ENCODE results near the gene TBX3.
"Not testable (repeated sequence)": the region's sequence is repeated elsewhere in the genome, so short reads cannot be mapped to it uniquely, and the experiment has no call there.

Gene TBX3

DNA sequence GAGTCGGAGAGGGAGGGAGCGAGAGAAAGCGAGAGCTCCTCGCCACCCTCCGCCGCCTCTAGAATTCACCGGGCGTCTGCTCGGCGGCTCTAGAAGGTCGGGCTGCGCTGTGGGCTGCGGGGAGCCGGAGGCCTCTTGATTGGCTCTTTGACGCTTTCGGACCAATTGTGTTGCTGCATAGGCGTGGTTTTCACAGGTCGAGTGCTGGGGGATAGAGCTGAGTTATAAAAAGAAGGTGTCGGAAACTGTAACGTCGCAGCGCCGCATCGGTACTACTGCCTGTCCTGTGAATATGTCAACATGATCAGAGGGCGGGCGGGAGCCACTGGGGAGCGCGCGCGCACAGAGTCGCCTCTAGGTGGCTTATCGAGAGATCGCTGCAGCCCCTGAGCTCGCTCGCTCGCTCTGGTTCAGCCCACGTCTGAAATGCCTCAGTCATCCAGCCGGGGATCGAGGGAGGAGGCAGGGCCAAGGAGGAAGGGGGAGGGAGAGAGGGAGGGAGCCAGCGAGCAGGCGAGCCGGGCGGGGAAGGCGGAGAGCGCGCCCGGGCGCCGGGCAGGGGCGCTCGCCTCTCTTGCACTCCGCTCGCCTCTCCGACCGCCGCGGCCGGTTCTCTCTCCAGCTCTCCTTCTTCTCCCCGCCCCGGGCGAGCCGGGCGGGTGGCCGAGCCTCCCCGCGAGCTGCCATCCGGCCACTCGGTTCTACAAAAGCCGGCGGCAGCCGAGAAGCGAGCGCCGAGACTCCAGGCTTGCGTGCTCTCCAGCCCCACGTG is at the start of gene TBX3:
Gene TBX3, minus strand, starts transcription at position 78 of the 772 bp plus-strand sequence. CDS start 975 bp downstream, outside the sequence.
- DNase-seq (ENCODE audit: low spot score) = no peak

DNA sequence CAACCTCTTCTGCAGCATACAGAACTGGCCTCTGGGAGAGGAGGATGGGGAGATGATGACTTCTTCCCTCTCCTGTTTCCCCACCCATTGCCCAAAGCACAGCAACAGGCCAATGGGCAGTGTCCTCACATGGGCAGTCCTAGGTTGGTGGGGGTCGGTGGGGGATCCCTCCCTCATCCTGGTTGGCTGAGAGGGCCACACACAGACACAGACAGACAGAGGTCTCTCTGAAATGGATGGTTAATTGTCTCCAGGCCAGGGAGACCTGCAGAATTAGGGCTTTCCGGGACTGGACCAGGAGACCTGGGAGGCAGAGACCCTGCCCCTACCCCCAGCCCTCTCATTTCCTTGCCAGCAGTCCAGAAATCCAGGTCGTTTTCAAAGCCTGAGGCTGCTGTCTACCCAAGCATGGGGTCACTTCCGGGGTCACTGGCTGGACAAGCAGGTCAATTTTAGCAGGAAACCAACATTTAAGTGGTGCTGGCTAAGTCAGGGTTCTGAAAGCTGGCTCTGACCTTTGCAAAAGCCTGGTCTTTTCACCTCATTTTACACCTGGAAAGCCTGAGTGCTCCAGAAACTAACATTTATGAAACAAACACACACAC is 48.6 kb upstream of the TBX3 start:
- no peak for DNase-seq (ENCODE audit: low spot score)

DNA sequence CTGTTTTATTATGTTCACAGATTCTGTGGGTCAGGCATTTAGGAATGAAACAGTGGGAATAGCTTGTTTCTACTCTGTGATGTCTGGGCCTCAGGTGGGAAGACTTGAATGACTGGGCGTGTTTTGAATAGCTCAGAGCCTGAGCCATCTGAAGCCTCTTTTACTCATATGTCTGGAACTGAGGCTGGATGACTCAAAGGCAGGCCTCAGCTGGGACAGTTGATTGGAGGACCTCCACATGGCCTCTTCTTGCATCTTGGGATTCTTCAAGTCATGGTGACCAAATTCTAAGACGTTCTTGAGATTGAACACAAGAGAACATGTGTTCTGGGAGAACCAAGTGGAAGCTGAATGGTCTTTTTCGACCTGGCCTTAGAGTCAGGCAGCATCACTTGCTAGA is 45.8 kb upstream of the TBX3 start:
- DNase-seq (ENCODE audit: low spot score) = no peak

DNA sequence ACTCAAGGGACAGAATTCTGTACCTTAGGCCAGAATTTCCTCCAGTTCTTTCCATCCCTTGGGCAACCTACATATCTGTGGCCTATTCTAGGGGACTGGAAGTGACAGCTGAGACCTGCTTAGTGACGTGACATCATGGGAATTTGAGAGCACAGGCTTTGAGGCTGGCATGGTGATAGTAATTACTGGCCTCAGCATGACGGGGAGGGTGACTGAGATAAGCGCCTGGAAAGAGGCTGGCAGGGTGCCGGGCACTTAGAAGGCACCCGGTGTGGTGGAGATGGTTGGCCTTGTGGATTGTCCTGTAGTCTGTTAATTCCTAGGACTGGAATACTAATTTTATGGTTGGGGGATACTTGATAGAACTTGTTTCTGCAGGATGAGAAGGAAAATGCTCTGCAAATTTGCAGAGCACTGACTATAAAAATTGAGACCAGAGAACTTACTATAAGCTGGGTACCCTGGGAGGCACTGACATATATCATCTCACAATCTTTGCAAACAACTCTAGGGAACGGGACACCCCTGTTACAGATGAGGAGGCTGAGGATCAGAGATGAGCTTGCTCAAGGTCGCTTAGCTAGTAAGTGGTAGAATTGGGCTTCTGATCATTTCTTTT is 42.2 kb upstream of the TBX3 start:
- no peak for DNase-seq (ENCODE audit: low spot score)

DNA sequence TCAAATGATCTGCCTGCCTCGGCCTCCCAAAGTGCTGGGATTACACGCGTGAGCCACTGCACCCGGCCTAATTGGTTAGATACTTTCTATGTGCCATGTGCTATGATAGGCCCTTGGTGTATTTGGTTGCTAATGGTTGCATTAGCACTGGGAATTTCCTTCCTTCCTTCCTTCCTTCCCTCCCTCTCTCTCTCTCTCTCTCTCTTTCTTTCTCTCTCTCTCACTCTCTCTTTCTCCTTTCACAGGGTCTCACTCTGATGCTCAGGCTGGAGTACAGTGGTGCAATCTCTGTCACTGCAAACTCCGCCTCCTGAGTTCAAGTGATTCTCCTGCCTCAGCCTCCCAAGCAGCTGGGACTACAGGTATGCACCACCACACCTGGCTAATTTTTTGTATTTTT is 38.2 kb upstream of the TBX3 start:
- not testable (repeated sequence) for DNase-seq (ENCODE audit: low spot score)

DNA sequence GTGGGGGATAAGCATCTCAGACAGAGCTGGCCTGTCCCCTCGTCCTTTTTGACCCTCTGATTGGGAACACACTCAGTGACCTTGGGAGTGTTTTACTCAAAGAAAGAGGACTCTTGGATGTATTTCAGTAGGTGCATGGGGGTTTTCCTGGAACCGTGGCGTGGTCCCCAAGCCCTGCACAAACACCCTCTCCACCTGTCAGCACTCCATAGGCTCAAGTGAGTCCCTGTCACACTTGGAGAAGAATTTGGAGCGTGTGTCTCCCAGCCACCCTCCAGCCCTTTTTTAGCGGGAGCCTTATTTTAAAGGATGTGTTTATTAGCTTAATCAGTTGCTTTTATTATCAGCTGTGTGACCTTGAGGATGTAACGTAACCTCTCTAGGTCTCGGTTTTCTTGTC is 37.3 kb upstream of the TBX3 start:
- no peak for DNase-seq (ENCODE audit: low spot score)

DNA sequence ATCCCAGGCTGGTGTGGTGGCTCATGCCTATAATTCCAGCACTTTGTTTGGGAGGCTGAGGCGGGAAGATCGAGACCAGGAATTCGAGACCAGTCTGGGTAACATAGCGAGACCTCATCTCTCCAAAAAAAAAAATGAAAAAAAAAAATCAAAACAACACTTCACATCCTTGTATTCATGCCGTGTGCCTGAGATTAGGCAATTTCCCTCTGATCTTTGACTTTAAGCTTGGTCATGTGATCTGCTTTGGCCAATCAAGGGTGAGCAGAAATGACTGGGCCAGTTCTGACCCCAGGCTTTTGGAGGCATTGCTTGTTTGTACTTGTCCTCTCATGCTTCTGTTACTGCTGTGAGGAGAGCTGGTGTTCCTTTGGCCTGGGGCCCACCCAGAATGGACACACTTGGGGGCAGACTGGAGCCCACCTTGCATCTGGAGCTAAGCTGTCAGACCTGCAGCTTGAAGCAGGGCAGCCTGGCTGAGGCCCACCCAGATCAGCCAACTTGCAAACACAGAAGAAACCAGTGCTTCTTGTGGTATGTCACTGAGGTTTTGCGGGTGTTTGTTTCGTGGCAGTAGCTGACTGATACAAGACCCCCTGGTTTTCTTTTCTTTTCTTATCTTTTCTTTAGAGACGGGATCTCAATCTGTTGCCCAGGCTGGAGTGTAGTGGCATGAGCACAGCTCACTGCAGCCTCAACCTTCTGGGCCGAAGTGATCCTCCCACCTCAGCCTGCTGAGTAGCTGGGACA is 29.7 kb upstream of the TBX3 start:
- no peak for DNase-seq (ENCODE audit: low spot score)

DNA sequence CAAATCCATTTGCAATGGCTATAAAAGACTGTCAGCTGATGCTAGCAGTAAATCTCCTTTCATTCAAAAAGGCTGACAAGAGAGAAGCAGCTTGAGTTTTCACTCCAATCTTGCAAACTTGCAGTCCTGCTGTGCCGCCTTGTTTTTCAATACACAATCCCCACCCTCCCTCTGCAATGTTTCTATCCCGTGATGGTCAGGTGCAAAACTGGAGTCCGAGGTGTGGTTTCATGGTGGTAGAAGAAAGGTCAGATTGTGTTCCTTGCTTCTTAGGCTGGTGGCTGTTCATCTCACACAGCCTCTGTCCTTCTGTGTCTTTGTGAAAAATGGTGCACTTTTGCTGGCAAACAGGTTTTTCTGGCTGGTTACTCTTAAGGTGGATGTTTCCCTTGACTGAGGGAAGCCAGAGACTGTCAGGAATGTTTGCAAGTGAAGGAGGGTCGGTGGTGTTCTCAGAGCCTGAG is 27.7 kb upstream of the TBX3 start:
- DNase-seq (ENCODE audit: low spot score) = no peak

DNA sequence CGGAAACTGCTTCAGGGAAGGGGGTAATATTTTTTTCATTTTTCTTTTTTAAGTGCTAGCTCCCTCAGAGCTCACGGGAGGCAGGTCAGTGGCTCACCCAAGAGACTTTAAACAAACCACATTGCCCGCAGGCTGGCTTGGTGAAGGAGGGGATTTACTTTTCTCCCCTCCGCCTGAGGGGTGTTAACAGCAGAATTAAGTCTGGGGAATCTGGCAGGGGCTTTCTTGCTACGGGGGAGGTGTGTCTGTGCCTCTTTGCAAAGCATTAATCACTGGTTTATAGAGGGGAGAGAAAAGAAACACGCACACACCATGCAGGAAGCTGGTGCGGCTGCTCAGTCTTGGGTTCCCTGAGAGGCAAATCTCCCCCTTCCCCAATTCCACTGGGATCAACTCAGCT is 26.2 kb upstream of the TBX3 start:
- DNase-seq (ENCODE audit: low spot score) = no peak

DNA sequence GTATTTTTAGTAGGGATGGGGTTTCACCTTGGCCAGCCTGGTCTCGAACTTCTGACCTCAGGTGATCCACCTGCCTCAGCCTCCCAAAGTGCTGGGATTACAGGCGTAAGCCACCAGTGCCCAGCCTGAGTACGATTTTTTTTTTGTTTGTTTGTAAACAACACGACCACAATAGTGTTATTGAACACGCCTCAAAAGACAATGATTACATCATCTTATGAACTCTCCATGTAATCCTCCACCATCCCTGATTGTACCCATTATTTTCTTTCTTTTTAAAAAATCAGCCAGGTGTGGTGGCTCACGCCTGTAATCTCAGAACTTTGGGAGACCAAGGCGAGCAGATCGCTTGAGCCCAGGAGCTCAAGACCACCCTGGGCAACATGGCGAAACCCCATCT is 25.1 kb upstream of the TBX3 start:
- DNase-seq (ENCODE audit: low spot score) = no peak

DNA sequence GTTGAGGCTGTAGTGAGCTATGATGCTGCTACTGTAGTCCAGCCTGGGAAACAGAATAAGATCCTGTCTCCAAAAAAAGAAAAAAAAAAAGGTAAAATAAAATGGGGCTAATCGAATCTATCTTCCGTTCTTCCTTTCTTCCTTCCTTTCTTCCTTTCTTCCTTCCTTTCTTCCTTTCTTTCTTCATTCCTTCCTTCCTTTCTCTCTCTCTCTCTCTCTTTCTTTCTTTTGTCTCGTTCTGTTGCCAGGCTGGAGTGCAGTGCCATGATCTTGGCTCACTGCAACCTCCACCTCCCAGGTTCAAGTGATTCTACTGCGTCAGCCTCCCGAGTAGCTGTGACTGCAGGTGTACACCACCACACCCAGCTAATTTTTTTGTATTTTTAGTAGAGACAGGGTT is 24.6 kb upstream of the TBX3 start:
- DNase-seq (ENCODE audit: low spot score) = not testable (repeated sequence)

DNA sequence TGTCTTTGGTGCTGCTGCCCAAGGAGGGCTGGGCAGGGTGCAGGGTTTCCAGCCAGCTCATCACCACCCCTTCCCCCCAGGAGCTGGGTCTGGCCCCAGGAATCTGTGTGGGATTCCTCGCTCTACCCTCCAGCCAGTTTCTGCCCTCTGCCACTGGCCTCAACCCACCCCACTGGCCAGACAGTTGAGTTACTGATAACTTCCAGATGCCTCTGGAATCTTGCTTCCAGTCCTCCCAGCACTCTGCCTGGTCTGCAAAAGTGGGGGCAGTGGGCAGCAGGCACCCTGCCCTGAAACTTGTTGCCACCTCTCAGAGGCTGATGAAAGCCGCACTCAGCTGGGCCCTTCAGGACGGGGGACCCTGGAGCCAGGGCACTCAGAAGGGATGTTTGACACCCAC is 20.1 kb upstream of the TBX3 start:
- DNase-seq (ENCODE audit: low spot score) = no peak

DNA sequence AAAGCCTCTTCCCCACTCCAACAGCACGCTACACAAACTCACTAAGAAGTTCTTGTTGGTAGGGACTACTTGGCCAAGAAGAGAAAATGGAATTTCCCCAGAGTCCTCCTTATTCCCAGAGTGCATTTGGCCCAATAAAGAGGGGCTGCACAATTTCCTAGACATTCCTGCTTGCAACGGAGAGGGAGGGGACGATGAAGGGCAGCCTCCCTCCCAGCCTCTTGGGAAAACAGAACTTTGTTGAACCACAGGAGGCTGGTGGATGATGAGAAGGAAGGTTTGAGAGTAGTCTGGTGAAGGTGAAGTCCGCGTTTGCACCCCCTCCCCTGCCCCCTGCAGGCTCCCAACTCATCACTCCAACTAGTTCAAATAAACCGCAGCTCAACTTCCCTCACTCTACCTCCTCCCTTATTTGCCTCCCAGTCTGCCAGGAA is 19.1 kb upstream of the TBX3 start:
- no peak for DNase-seq (ENCODE audit: low spot score)

DNA sequence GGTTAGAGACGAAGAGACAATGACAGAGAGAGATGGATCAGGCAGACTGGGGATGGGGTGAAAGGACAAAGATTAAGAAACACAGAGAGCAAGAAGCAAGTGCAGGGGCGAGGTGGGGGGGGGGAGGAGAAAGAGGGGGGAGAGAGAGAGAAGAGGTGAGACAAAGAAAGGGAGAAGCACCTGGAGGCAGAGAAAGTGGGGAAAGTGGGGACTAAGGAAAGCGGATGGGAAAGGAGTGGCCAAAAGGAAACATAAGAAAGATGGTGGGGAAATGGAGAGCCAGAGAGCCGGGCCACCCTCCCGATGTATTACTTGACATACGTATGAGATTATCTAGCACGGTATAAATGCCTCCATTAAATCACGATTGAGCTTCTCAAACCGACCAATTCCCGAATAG is 18.5 kb upstream of the TBX3 start:
- no peak for DNase-seq (ENCODE audit: low spot score)

DNA sequence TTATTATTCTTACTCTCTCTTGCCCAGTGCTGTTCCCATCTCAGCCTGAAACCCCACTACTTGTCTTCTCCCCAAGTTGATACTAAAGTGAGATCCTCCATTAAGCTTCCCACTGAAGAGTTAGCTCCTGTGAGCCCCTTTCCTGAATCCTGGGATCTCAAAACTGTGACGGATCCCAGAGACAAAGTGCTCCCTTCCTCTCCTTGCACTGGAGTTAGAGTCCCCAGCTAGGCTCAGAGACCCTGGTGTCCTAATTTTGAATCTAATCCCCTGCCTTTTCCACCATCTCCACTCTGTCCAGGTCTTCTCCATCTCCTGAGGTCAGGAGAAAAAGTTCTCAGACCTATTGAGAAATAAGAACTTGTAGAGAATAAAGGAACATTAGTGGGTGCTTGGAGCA is 17.6 kb upstream of the TBX3 start:
- DNase-seq (ENCODE audit: low spot score) = no peak

DNA sequence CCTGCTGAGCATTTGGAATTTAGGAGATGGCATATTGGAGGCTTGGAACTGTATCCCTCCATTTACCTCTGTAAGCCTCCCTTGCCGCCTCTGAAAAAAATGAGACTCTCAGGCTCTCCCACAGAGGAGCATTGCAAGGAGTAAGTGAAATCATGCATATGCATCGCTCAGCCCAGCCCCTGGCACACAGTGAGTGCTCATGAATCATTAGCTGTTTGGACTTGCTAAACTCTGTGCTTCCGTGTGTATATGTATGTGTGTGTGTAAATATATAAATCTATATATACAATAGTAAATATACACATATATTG is 17.1 kb upstream of the TBX3 start:
- DNase-seq (ENCODE audit: low spot score) = no peak

DNA sequence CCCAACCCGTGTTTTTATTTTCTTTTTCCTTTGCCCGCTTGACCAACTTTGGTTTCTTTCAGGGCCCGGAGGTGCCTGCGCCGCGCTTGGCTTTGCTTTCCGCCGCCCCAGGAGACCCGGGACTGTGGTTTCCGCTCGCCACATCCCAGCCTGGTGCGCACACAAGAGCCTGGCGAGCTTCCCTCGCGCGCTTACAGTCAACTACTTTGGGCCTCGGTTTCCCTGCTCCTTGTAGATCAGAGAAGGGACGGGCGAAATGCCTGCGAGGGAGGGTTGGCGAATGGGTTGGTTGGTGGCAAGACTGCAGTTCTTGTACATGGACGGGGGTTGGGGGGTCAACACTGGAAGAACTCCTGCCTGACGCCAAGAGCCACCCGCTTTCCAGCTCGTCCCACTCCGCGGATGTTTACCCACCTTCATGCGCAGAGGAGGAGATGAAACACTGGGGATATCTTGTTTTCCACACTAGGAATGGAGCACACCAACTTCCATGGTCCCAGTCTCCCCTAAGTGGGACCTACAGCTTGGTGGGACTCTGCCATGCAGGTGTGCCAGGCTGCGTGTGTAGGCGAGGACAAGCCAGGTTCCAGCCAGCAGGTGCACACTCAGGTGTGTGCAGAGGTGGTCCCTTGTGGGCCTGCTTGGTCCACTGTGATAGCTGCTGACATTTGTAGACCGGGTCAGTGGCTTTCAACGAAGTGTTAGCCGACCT is 16.6 kb upstream of the TBX3 start:
- DNase-seq (ENCODE audit: low spot score) = no peak

DNA sequence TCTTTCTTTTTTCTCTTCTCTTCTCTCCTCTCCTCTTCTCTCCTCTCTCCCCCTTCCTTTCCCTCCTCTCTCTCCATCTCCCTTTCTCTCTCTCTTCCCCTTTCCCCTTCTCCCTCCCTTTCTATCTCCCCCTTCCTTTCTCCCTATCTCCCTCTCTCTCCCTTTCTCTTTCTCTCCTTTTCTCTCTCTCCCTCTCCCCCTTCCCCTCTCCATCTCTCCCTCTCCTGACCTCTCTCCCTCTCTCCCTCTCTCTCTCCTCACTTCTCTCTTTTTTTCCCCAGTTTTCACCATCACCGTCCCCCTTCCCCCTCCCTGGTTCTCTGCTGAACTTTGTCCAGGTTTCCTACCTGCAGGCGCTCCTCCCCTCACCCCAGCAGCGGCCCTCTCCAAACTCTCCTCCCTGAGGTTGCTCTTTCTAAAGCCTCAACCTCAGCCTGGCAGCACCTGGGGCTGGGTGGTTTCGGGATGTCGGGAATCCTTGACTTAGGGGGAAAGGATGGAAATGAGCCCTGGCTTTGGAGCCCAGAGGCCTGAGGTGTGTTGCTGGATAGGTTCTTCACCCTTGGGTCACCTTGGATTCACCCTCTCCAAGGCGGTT is 14.7 kb upstream of the TBX3 start:
- DNase-seq (ENCODE audit: low spot score) = no peak

DNA sequence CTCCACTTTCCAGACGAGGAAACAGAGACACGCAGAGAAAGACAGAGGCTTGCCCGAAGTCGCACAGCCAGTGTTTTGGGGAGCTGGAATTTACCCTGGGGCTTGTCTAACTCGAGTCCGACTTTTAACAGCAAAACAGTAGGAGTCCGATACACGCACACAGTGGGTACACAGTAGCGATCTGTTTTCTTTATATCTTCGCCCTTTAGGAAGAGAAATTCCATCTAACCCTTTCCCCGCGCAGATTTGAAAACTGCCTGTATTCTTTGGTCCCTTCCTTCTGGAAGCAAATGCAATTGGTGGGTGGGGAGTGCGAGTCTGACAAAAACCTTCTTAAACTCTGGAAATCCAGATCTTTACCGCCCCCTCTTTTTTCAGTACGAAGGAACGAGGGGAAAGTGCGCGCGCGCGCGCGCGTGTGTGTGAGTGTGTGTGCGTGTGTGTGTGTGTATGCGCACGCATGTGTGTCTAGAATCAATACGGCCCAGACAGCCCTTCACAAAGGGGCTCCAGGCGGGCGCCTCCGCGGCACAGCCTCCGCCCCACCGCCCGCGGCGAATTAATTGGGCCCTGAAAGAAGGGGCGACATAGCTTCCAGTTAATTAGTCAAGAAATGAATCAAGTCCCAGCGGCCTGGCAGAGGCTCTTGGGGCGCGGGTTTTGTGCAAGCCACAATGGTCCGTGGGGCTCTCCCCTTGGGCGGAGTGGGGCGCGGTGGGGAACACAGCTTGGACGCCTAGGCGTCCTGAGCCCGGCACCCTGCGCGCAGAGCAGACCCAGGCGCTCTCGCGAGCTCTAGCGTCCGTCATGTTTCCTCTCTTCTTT is 14.0 kb upstream of the TBX3 start:
- no peak for DNase-seq (ENCODE audit: low spot score)

DNA sequence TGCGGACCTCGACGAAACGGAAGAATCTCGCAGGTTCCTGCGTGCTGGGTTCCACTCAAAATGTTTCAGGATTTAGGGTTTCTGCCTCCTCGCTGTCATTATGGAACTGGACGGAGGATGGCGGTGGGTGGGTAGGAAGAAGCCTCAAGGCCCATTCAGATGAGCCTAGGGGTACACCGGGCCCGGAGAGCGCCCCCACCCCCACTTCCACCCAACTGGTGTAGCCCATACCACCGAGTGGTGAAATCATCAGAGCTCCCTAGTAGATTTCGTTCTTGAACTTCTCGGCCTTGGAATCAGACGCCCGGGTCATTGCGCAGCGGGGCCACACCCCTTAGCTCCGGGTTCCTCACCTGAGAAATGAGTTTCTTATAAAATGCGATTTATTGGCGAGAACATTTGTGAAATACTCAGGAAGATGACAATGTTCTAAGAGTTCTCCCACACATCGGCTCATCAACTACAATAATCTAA is 13.3 kb upstream of the TBX3 start:
- DNase-seq (ENCODE audit: low spot score) = no peak
